ENCODE results near the gene FGR.

GRCh38 chr1:27614043-27614624 is 20.9 kb downstream of the FGR start:
- TF ChIP-seq POLR2A (IDR thresholded peaks at IDR 0.05; ENCODE audit: low read depth, low read length), result no peak; the same call in 1 of the 2 replicates
- no peak for TF ChIP-seq POU2F2 (IDR thresholded peaks at IDR 0.05; ENCODE audit: low read depth, low read length)
- no peak for TF ChIP-seq POLR2AphosphoS5 (IDR thresholded peaks at IDR 0.05; ENCODE audit: low read depth, low read length)
- no peak for TF ChIP-seq TAF1 (IDR thresholded peaks at IDR 0.05; ENCODE audit: low read depth, low read length)
- no peak for TF ChIP-seq PAX5 (IDR thresholded peaks at IDR 0.05; ENCODE audit: insufficient read depth, low read length, severe bottlenecking)
- no peak for TF ChIP-seq SPI1 (IDR thresholded peaks at IDR 0.05; ENCODE audit: low read depth, low read length)
